Gastrocnemius medialis (tissue), 4 donors: ENCODE data around the gene CPED1. TPM values are rescaled to one million over a fixed set of nuclear protein-coding genes. Genes with fewer than 3 reads are reported as not detected.

Source experiments
- ATAC-seq, 2 donors: fragments of 150-250 bp; one replicate each; pipeline ENCODE4 v1.9.1; 2016
- DNase-seq, 2 donors: peaks; one replicate each; pipeline ENCODE4 v3.0.0-alpha.2; 2019
- H3K27ac ChIP-seq, 4 donors: fragments of 200-600 bp; sonication (generic); 1 replicate in 1 of 4; 2 replicates in 3 of 4; pipeline ENCODE4 v1.5.1; 2016 to 2018; ENCODE audit warnings: mild to moderate bottlenecking in 2 of 4, moderate library complexity in 1 of 4
- H3K27me3 ChIP-seq, 3 donors: fragments of 200-600 bp; sonication (generic) in 2 of 3; 1 replicate in 1 of 3; 2 replicates in 2 of 3; pipeline versions ENCODE4 v1.5.1 to v1.6.0; 2016 to 2019; ENCODE audit warnings: mild to moderate bottlenecking in 1 of 3, moderate library complexity in 1 of 3
- H3K36me3 ChIP-seq, 2 donors: fragments of 200-600 bp; sonication (generic) in 1 of 2; one replicate each; pipeline ENCODE4 v1.5.1; 2017 to 2018
- H3K4me1 ChIP-seq, 2 donors: fragments of 200-600 bp; sonication (generic) in 1 of 2; one replicate each; pipeline ENCODE4 v1.5.1; 2016 to 2017; ENCODE audit warnings: mild to moderate bottlenecking in 2 of 2
- H3K4me3 ChIP-seq, 4 donors: fragments of 200-600 bp; sonication (generic) in 3 of 4; 1 replicate in 1 of 4; 2 replicates in 3 of 4; pipeline ENCODE4 v1.5.1; 2016 to 2019; ENCODE audit warnings: mild to moderate bottlenecking in 2 of 4
- H3K9me3 ChIP-seq, 3 donors: fragments of 200-600 bp; sonication (generic) in 2 of 3; 1 replicate in 1 of 3; 2 replicates in 2 of 3; pipeline ENCODE4 v1.5.1; 2016 to 2019
- CTCF ChIP-seq, 5 experiments: fragments of 450-650 bp in 3 of 5; fragments of 200-600 bp in 2 of 5; sonication (generic) in 2 of 5; IDR thresholded peaks in 4 of 5; conservative IDR thresholded peaks in 1 of 5; 1 replicate in 4 of 5; 2 replicates in 1 of 5; pipeline ENCODE4 v1.5.1; 2016 to 2019; ENCODE audit warnings: antibody characterized with exemption in 5 of 5, mild to moderate bottlenecking in 3 of 5, moderate library complexity in 3 of 5
- POLR2A ChIP-seq, 2 donors: fragments of 450-650 bp; IDR thresholded peaks; one replicate each; pipeline ENCODE4 v1.6.1; 2017; ENCODE audit warnings: antibody characterized with exemption in 2 of 2, mild to moderate bottlenecking in 2 of 2, moderate library complexity in 2 of 2
- in situ Hi-C, 4 donors: fragments of 200-750 bp; cut with MboI; loops; one replicate each; pipeline versions ENCODE4 v1.15.0 to v1.8.0; 2017; ENCODE audit warnings: low sequenced_read_pairs in 4 of 4
- intact Hi-C: fragments of 100-400 bp; cut with DNase I; formaldehyde crosslinking; loops from one replicate; pipeline ENCODE4 v1.15.1; 2023; ENCODE audit warnings: low total_unique reads
- total RNA-seq, 4 donors: library from RNA; depleted of rRNA; stranded (reverse); fragments of >200 nt; gene quantifications; one replicate each; pipeline versions ENCODE4 v1.1.0 to v1.2.3, GENCODE V29; 2016

Gene CPED1
- total RNA-seq, 4 donors from 2014 or later = 4.8 to 35.5 (median 34.1) TPM

- DNase-seq = no peak
- intact Hi-C loops = loop anchor here (10.0 kb wide), 2 partner anchors 201 to 241 kb away; partner anchors contain the start of gene ING3
- Histone ChIP-seq H3K27ac (peak overlapping the region; percentile 79 to 90 (median 83)), H3K4me3 (no peak overlapping the region), H3K4me1 (peaks cover 72 to 91% of the 10 kb centered on the region in 2 donors), H3K27me3 (no peaks in the 10 kb centered on the region), H3K36me3 (no peaks in the 10 kb centered on the region), H3K9me3 (no peaks in the 10 kb centered on the region)
- no peak for ATAC-seq
- no peak for TF ChIP-seq POLR2A (IDR thresholded peaks at IDR 0.05)
- TF ChIP-seq CTCF (IDR thresholded peaks at IDR 0.05 in 4 of 5, conservative IDR thresholded peaks at IDR 0.05 in 1 of 5) = no peak
- in situ Hi-C loops = no loop called here
These were observed 207.8 kb downstream of the CPED1 start for GRCh38 chr7:121196286-121196685.

- H3K9me3 ChIP-seq = no peaks in the 10 kb centered on the region
- H3K36me3 ChIP-seq = no peaks in the 10 kb centered on the region
- ATAC-seq (no peak), DNase-seq (no peak)
- in situ Hi-C loops (no loop called here), intact Hi-C loops (loop anchor here (10.0 kb wide), 2 partner anchors 203 to 243 kb away; partner anchors contain the start of gene ING3)
- no peak overlapping the region for H3K4me3 ChIP-seq
- peak overlapping the region; percentile 79 to 90 (median 83) for H3K27ac ChIP-seq
- no peaks in the 10 kb centered on the region for H3K27me3 ChIP-seq
- peaks cover 69 to 90% of the 10 kb centered on the region in 2 donors for H3K4me1 ChIP-seq
- TF ChIP-seq CTCF (IDR thresholded peaks at IDR 0.05 in 4 of 5, conservative IDR thresholded peaks at IDR 0.05 in 1 of 5) (no peak), POLR2A (IDR thresholded peaks at IDR 0.05) (no peak)
These were observed 208.9 kb downstream of the CPED1 start for GRCh38 chr7:121197455-121197854.

GRCh38 chr7:121198502-121198901 lies 210.0 kb downstream of the CPED1 start:
- intact Hi-C loops = loop anchor here (10.0 kb wide), 2 partner anchors 204 to 244 kb away; partner anchors contain the start of gene ING3
- TF ChIP-seq POLR2A (IDR thresholded peaks at IDR 0.05) (no peak), CTCF (IDR thresholded peaks at IDR 0.05 in 4 of 5, conservative IDR thresholded peaks at IDR 0.05 in 1 of 5) (no peak)
- in situ Hi-C loops = no loop called here
- Histone ChIP-seq H3K4me1 (peaks cover 76 to 90% of the 10 kb centered on the region in 2 donors), H3K4me3 (no peak overlapping the region), H3K27me3 (no peaks in the 10 kb centered on the region), H3K9me3 (no peaks in the 10 kb centered on the region), H3K36me3 (no peaks in the 10 kb centered on the region), H3K27ac (peak overlapping the region; percentile 79 to 90 (median 83))
- ATAC-seq = peak; percentile 83 to 88
- peak; percentile 43 to 60 for DNase-seq

GRCh38 chr7:121202125-121202524 lies 213.6 kb downstream of the CPED1 start:
- Histone ChIP-seq H3K36me3 (no peaks in the 10 kb centered on the region), H3K27ac (peak overlapping the region; percentile 79 to 90 (median 83)), H3K4me1 (peaks cover 66 to 73% of the 10 kb centered on the region in 2 donors), H3K27me3 (no peaks in the 10 kb centered on the region), H3K9me3 (no peaks in the 10 kb centered on the region), H3K4me3 (no peak overlapping the region)
- ATAC-seq = peak in 1 of 2 donors; percentile 17
- in situ Hi-C loops = no loop called here
- TF ChIP-seq POLR2A (IDR thresholded peaks at IDR 0.05) (no peak), CTCF (IDR thresholded peaks at IDR 0.05 in 4 of 5, conservative IDR thresholded peaks at IDR 0.05 in 1 of 5) (peak in 1 of 5 experiments; percentile 22)
- DNase-seq = no peak
- intact Hi-C loops = no loop called here

- ATAC-seq (peak; percentile 19 to 32), DNase-seq (no peak)
- intact Hi-C loops = no loop called here
- no peaks in the 10 kb centered on the region for H3K36me3 ChIP-seq
- in situ Hi-C loops = no loop called here
- H3K27ac ChIP-seq = peak overlapping the region; percentile 79 to 90 (median 83)
- H3K4me1 ChIP-seq = peaks cover 59 to 66% of the 10 kb centered on the region in 2 donors
- TF ChIP-seq POLR2A (IDR thresholded peaks at IDR 0.05) = no peak
- TF ChIP-seq CTCF (IDR thresholded peaks at IDR 0.05 in 4 of 5, conservative IDR thresholded peaks at IDR 0.05 in 1 of 5) = no peak
- H3K27me3 ChIP-seq = no peaks in the 10 kb centered on the region
- H3K4me3 ChIP-seq = no peak overlapping the region
- H3K9me3 ChIP-seq = no peaks in the 10 kb centered on the region
These were observed 214.3 kb downstream of the CPED1 start for GRCh38 chr7:121202834-121203233.
